HEK293 (cell line): ENCODE data around the gene TRMT112.

Source experiments
- CTCF ChIA-PET: fragments of 350-600 bp; formaldehyde crosslinking; extraction: SDS; loops from one replicate; lab custom pipeline; 2021; ENCODE audit warnings: antibody characterized with exemption; lab: Yijun Ruan, JAX
- POLR2A ChIA-PET: fragments of 300-600 bp; formaldehyde crosslinking; extraction: SDS; loops from one replicate; lab custom pipeline; 2020; ENCODE audit warnings: antibody characterized with exemption, inconsistent platforms; lab: Yijun Ruan, JAX
- H3K27ac ChIP-seq: fragments of 200-500 bp; sonication (Bioruptor generic); 2 replicates; pipeline ENCODE4 v1.5.1; 2014; ENCODE audit warnings: low read depth, low read length, control low read depth, inconsistent platforms; ENCODE audit errors: extremely low read depth
- H3K36me3 ChIP-seq, 2 experiments: fragments of 200-500 bp in 1 of 2; sonication (Bioruptor generic) in 1 of 2; 1 replicate in 1 of 2; 2 replicates in 1 of 2; pipeline ENCODE4 v1.5.1; 2014 to 2017; ENCODE audit warnings: inconsistent platforms in 2 of 2, low read length in 2 of 2; ENCODE audit not compliant: control insufficient read depth in 2 of 2, insufficient read depth in 1 of 2
- H3K4me1 ChIP-seq: fragments of 200-500 bp; sonication (Bioruptor generic); 2 replicates; pipeline ENCODE4 v1.5.1; 2014; ENCODE audit warnings: mild to moderate bottlenecking, low read length, inconsistent platforms; ENCODE audit not compliant: control insufficient read depth, insufficient read depth
- H3K4me3 ChIP-seq: 2 replicates; pipeline ENCODE4 v1.5.1; 2011; ENCODE audit warnings: low read depth, mild to moderate bottlenecking, control low read depth, low read length, moderate library complexity
- H3K9me3 ChIP-seq: fragments of 200-500 bp; sonication (Bioruptor generic); 2 replicates; pipeline ENCODE4 v1.5.1; 2014; ENCODE audit warnings: low read depth, low read length, inconsistent platforms; ENCODE audit not compliant: control insufficient read depth, insufficient read depth
- GFI1B ChIP-seq: fragments of 450-650 bp; formaldehyde crosslinking; IDR thresholded peaks from 2 replicates; pipeline ENCODE4 v1.5.1; 2016; ENCODE audit warnings: missing biosample characterization, missing genetic modification characterization
- GLIS1 ChIP-seq: fragments of 450-650 bp; formaldehyde crosslinking; IDR thresholded peaks from 2 replicates; pipeline ENCODE4 v1.5.1; 2016; ENCODE audit warnings: missing biosample characterization, missing genetic modification characterization
- INSM2 ChIP-seq: fragments of 450-650 bp; formaldehyde crosslinking; IDR thresholded peaks from 2 replicates; pipeline ENCODE4 v1.5.1; 2016; ENCODE audit warnings: missing biosample characterization, missing genetic modification characterization
- KLF8 ChIP-seq: fragments of 450-650 bp; formaldehyde crosslinking; IDR thresholded peaks from 2 replicates; pipeline ENCODE4 v1.5.1; 2016; ENCODE audit warnings: missing biosample characterization, missing genetic modification characterization
- PRDM4 ChIP-seq: fragments of 450-650 bp; formaldehyde crosslinking; IDR thresholded peaks from 2 replicates; pipeline ENCODE4 v1.5.1; 2017; ENCODE audit warnings: missing biosample characterization, missing genetic modification characterization
- REPIN1 ChIP-seq: fragments of 450-650 bp; formaldehyde crosslinking; IDR thresholded peaks from 2 replicates; pipeline ENCODE4 v1.5.1; 2017; ENCODE audit warnings: missing biosample characterization, missing genetic modification characterization, low read depth
- SALL2 ChIP-seq: fragments of 450-650 bp; formaldehyde crosslinking; IDR thresholded peaks from 2 replicates; pipeline ENCODE4 v1.5.0; 2017; ENCODE audit warnings: missing biosample characterization, mild to moderate bottlenecking, missing genetic modification characterization, borderline replicate concordance
- SP2 ChIP-seq: fragments of 450-650 bp; formaldehyde crosslinking; IDR thresholded peaks from 2 replicates; pipeline ENCODE4 v1.5.1; 2016; ENCODE audit warnings: missing biosample characterization, missing genetic modification characterization
- ZNF112 ChIP-seq: fragments of 450-650 bp; formaldehyde crosslinking; IDR thresholded peaks from 2 replicates; pipeline ENCODE4 v1.5.0; 2017; ENCODE audit warnings: missing biosample characterization, missing genetic modification characterization
- ZNF18 ChIP-seq: fragments of 450-650 bp; formaldehyde crosslinking; IDR thresholded peaks from 2 replicates; pipeline ENCODE4 v1.5.1; 2016; ENCODE audit warnings: missing biosample characterization, missing genetic modification characterization
- ZNF2 ChIP-seq: fragments of 450-650 bp; formaldehyde crosslinking; IDR thresholded peaks from 2 replicates; pipeline ENCODE4 v1.5.1; 2016; ENCODE audit warnings: missing biosample characterization, missing genetic modification characterization
- ZNF214 ChIP-seq: fragments of 450-650 bp; formaldehyde crosslinking; IDR thresholded peaks from 2 replicates; pipeline ENCODE4 v1.5.1; 2017; ENCODE audit warnings: missing biosample characterization, mild to moderate bottlenecking, missing genetic modification characterization, borderline replicate concordance
- ZNF221 ChIP-seq: fragments of 450-650 bp; formaldehyde crosslinking; IDR thresholded peaks from 2 replicates; pipeline ENCODE4 v1.5.1; 2017; ENCODE audit warnings: missing biosample characterization, missing genetic modification characterization, borderline replicate concordance
- ZNF23 ChIP-seq: fragments of 450-650 bp; formaldehyde crosslinking; IDR thresholded peaks from 2 replicates; pipeline ENCODE4 v1.5.1; 2016; ENCODE audit warnings: missing biosample characterization, missing genetic modification characterization, borderline replicate concordance
- ZNF248 ChIP-seq: fragments of 450-650 bp; formaldehyde crosslinking; IDR thresholded peaks from 2 replicates; pipeline ENCODE4 v1.5.1; 2017; ENCODE audit warnings: missing biosample characterization, missing genetic modification characterization
- ZNF354C ChIP-seq: fragments of 450-650 bp; formaldehyde crosslinking; IDR thresholded peaks from 2 replicates; pipeline ENCODE4 v1.5.1; 2016; ENCODE audit warnings: missing biosample characterization, missing genetic modification characterization, low read depth, borderline replicate concordance
- ZNF449 ChIP-seq: fragments of 450-650 bp; formaldehyde crosslinking; IDR thresholded peaks from 2 replicates; pipeline ENCODE4 v1.5.1; 2017; ENCODE audit warnings: missing biosample characterization, mild to moderate bottlenecking, missing genetic modification characterization, moderate library complexity
- ZNF521 ChIP-seq: fragments of 450-650 bp; formaldehyde crosslinking; IDR thresholded peaks from 2 replicates; pipeline ENCODE4 v1.5.1; 2017; ENCODE audit warnings: missing biosample characterization, mild to moderate bottlenecking, missing genetic modification characterization
- ZNF654 ChIP-seq: fragments of 450-650 bp; formaldehyde crosslinking; IDR thresholded peaks from 2 replicates; pipeline ENCODE4 v1.5.1; 2016; ENCODE audit warnings: low read depth, missing biosample characterization, missing genetic modification characterization
- ZNF658 ChIP-seq: fragments of 450-650 bp; formaldehyde crosslinking; IDR thresholded peaks from 2 replicates; pipeline ENCODE4; 2016; ENCODE audit warnings: missing biosample characterization, missing genetic modification characterization
- ZNF785 ChIP-seq: fragments of 450-650 bp; formaldehyde crosslinking; IDR thresholded peaks from 2 replicates; pipeline ENCODE4 v1.5.1; 2016; ENCODE audit warnings: missing biosample characterization, missing genetic modification characterization
- ZSCAN4 ChIP-seq: fragments of 450-650 bp; formaldehyde crosslinking; IDR thresholded peaks from 2 replicates; pipeline ENCODE4 v1.5.1; 2017; ENCODE audit warnings: missing biosample characterization, missing genetic modification characterization
- ZXDB ChIP-seq: fragments of 450-650 bp; formaldehyde crosslinking; IDR thresholded peaks from 2 replicates; pipeline ENCODE4 v1.5.1; 2016; ENCODE audit warnings: missing biosample characterization, missing genetic modification characterization

Gene TRMT112

GRCh38 chr11:64304316-64305072 is 12.9 kb downstream of the TRMT112 start (continued):
- TF ChIP-seq ZNF112 (tag by site-specific recombination) (no peak), SP2 (tag by site-specific recombination) (0 out of 2 replicates have a peak, but pooled peaks have one; percentile 15), ZNF658 (tag by site-specific recombination) (no peak), ZNF214 (peak; percentile 100), KLF8 (tag by site-specific recombination) (peak; percentile 26; the same call in 1 of the 2 replicates), ZNF2 (tag by site-specific recombination) (peak; percentile 69), ZNF654 (peak; percentile 42)
- TF ChIP-seq, all 188 proteins: peak for 33

- H3K27ac ChIP-seq, result no peak overlapping the region
- TF ChIP-seq PRDM4 (tag by site-specific recombination) (no peak), GFI1B (tag by site-specific recombination) (no peak), ZNF23 (tag by site-specific recombination) (no peak), ZNF785 (tag by site-specific recombination) (no peak), GLIS1 (tag by site-specific recombination) (no peak), INSM2 (no peak), ZNF18 (tag by site-specific recombination) (no peak), ZNF449 (tag by site-specific recombination) (no peak), ZNF248 (tag by site-specific recombination) (no peak), ZSCAN4 (tag by site-specific recombination) (no peak), ZNF221 (tag by site-specific recombination) (no peak), REPIN1 (tag by site-specific recombination) (no peak), ZNF521 (no peak), ZNF354C (tag by site-specific recombination) (no peak), SALL2 (tag by site-specific recombination) (no peak), ZXDB (tag by site-specific recombination) (no peak)
- ChIA-PET POLR2A (interaction anchor here (0.9 to 3.6 kb wide), 11 partner anchors 14 to 1463 kb away, joined by 3 to 43 read pairs (median 7); partner anchors contain the start of genes BAD, FKBP2, GPR137 and PRDX5), CTCF (interaction anchor here (0.6 to 5.8 kb wide), 30 partner anchors 8 to 1543 kb away, joined by 3 to 81 read pairs (median 5); partner anchors contain the start of genes FERMT3, FKBP2, PLCB3 and PPP1R14B)
- H3K36me3 ChIP-seq, result peaks cover 0 to 5% of the 10 kb centered on the region in 2 experiments; a peak in 1 of 3 replicates
- no peaks in the 10 kb centered on the region for H3K4me1 ChIP-seq
- no peak overlapping the region for H3K4me3 ChIP-seq
- no peaks in the 10 kb centered on the region for H3K9me3 ChIP-seq
Observed at GRCh38 chr11:64304032-64304315, 13.4 kb downstream of the TRMT112 start.
